OCI-LY3 (cell line): ENCODE measurements around the gene BICC1.

ENCODE experiments used
- H2AFZ ChIP-seq: fragments of 200-600, 300-600 bp; shearing (Covaris generic); 2 replicates; pipeline ENCODE4 v1.6.0; 2014; ENCODE audit warnings: antibody characterized with exemption, low read depth, low read length
- H3K27ac ChIP-seq: fragments of 200-600, 300-600 bp; sonication (generic); 2 replicates; pipeline ENCODE4 v1.5.1; 2014; ENCODE audit warnings: mild to moderate bottlenecking, low read length, moderate library complexity, mixed read lengths
- H3K27me3 ChIP-seq: fragments of 200-600, 300-600 bp; sonication (generic); 2 replicates; pipeline ENCODE4 v1.6.1; 2014; ENCODE audit warnings: low read depth, low read length, mixed read lengths
- H3K36me3 ChIP-seq: fragments of 200-600, 300-600 bp; sonication (generic); replicated peaks from 2 replicates; pipeline ENCODE3; 2014; ENCODE audit warnings: low read depth, low read length, mixed read lengths
- H3K4me1 ChIP-seq: fragments of 300-600, 200-600 bp; sonication (generic); 2 replicates; pipeline ENCODE4 v1.6.1; 2014; ENCODE audit warnings: low read length, mixed read lengths
- H3K4me2 ChIP-seq: fragments of 200-600, 300-600 bp; sonication (generic); 2 replicates; pipeline ENCODE4 v1.6.1; 2014; ENCODE audit warnings: low read length, mixed read lengths
- H3K4me3 ChIP-seq: fragments of 300-600, 200-600 bp; sonication (generic); 2 replicates; pipeline ENCODE4 v1.5.1; 2014; ENCODE audit warnings: antibody characterized with exemption, mild to moderate bottlenecking, low read length, moderate library complexity
- H3K79me2 ChIP-seq: fragments of 300-600, 200-600 bp; shearing (Covaris generic); 2 replicates; pipeline ENCODE4 v1.6.1; 2014; ENCODE audit warnings: mild to moderate bottlenecking, low read length, mixed read lengths
- H3K9ac ChIP-seq: fragments of 300-600, 200-600 bp; shearing (Covaris generic); 2 replicates; pipeline ENCODE4 v1.6.0; 2014; ENCODE audit warnings: mild to moderate bottlenecking, low read length, moderate library complexity
- H3K9me3 ChIP-seq: fragments of 200-600, 300-600 bp; shearing (Covaris generic); 2 replicates; pipeline ENCODE4 v1.6.1; 2014; ENCODE audit warnings: low read length, mixed read lengths; ENCODE audit not compliant: insufficient read depth
- H4K20me1 ChIP-seq: fragments of 200-600, 300-600 bp; sonication (generic); 2 replicates; pipeline ENCODE4 v1.6.1; 2016; ENCODE audit warnings: low read length, mixed read lengths; ENCODE audit not compliant: insufficient read depth
- CTCF ChIP-seq: fragments of 200-600, 300-600 bp; sonication (generic); IDR thresholded peaks from 2 replicates; pipeline ENCODE4 v1.5.1; 2014; ENCODE audit warnings: antibody characterized with exemption, low read length, low read depth
- EZH2phosphoT487 ChIP-seq: fragments of 200-600 bp; shearing (Covaris generic); IDR thresholded peaks from 2 replicates; pipeline ENCODE4 v1.6.1; 2018; ENCODE audit warnings: antibody characterized with exemption, mixed run types, low read depth

BICC1 gene

GRCh38 chr10:58701405-58702135 lies 188.9 kb downstream of the BICC1 start:
- Histone ChIP-seq H2AFZ (no peak overlapping the region), H3K4me3 (no peak overlapping the region), H3K4me1 (no peaks in the 10 kb centered on the region), H3K9ac (no peak overlapping the region), H3K4me2 (no peak overlapping the region), H4K20me1 (no peaks in the 10 kb centered on the region), H3K9me3 (no peaks in the 10 kb centered on the region), H3K27ac (no peak overlapping the region), H3K79me2 (no peaks in the 10 kb centered on the region), H3K36me3 (no peaks in the 10 kb centered on the region), H3K27me3 (no peaks in the 10 kb centered on the region)
- TF ChIP-seq EZH2phosphoT487 = no peak
- TF ChIP-seq CTCF = no peak

- H3K27ac ChIP-seq = no peak overlapping the region
- no peak overlapping the region for H3K4me3 ChIP-seq
- no peaks in the 10 kb centered on the region for H3K79me2 ChIP-seq
- TF ChIP-seq CTCF (no peak), EZH2phosphoT487 (no peak)
- no peak overlapping the region for H2AFZ ChIP-seq
- no peak overlapping the region for H3K4me2 ChIP-seq
- H3K9ac ChIP-seq = no peak overlapping the region
- no peaks in the 10 kb centered on the region for H4K20me1 ChIP-seq
- no peaks in the 10 kb centered on the region for H3K9me3 ChIP-seq
- H3K27me3 ChIP-seq = no peaks in the 10 kb centered on the region
- H3K4me1 ChIP-seq = no peaks in the 10 kb centered on the region
- H3K36me3 ChIP-seq = no peaks in the 10 kb centered on the region
Measured at GRCh38 chr10:58704226-58704625, 191.6 kb downstream of the BICC1 start.

- Histone ChIP-seq H2AFZ (no peak overlapping the region), H3K9ac (no peak overlapping the region), H3K27me3 (no peaks in the 10 kb centered on the region), H3K79me2 (no peaks in the 10 kb centered on the region), H3K9me3 (no peaks in the 10 kb centered on the region), H3K4me3 (no peak overlapping the region), H4K20me1 (no peaks in the 10 kb centered on the region), H3K27ac (no peak overlapping the region), H3K36me3 (no peaks in the 10 kb centered on the region), H3K4me2 (no peak overlapping the region), H3K4me1 (no peaks in the 10 kb centered on the region)
- TF ChIP-seq EZH2phosphoT487 (no peak), CTCF (no peak)
Measured at GRCh38 chr10:58704671-58705141, 192.0 kb downstream of the BICC1 start.

GRCh38 chr10:58706836-58707235 lies 194.2 kb downstream of the BICC1 start:
- no peak overlapping the region for H2AFZ ChIP-seq
- H3K27ac ChIP-seq = no peak overlapping the region
- no peak overlapping the region for H3K4me2 ChIP-seq
- H3K36me3 ChIP-seq = no peaks in the 10 kb centered on the region
- H3K4me3 ChIP-seq = no peak overlapping the region
- H3K9ac ChIP-seq = no peak overlapping the region
- H4K20me1 ChIP-seq = no peaks in the 10 kb centered on the region
- no peaks in the 10 kb centered on the region for H3K9me3 ChIP-seq
- no peaks in the 10 kb centered on the region for H3K79me2 ChIP-seq
- TF ChIP-seq EZH2phosphoT487 (no peak), CTCF (no peak)
- H3K4me1 ChIP-seq = no peaks in the 10 kb centered on the region
- H3K27me3 ChIP-seq = no peaks in the 10 kb centered on the region
